GM10248 (cell line): ENCODE results near the gene ERICH6B.

Experiments used
- CTCF ChIA-PET: fragments of 300-600 bp; sonication (Branson Sonifier 250); formaldehyde crosslinking; extraction: SDS; loops from one replicate; lab custom pipeline; 2021; ENCODE audit warnings: antibody characterized with exemption; lab: Yijun Ruan, JAX
- POLR2A ChIA-PET: fragments of 350-650 bp; sonication (Branson Sonifier 250); formaldehyde crosslinking; extraction: SDS; loops from one replicate; lab custom pipeline; 2020; ENCODE audit warnings: antibody characterized with exemption; lab: Yijun Ruan, JAX
- DNase-seq: peaks from one replicate; pipeline ENCODE4 v3.0.0; 2012; ENCODE audit errors: extremely low spot score
- CTCF ChIP-seq: IDR thresholded peaks from 2 replicates; pipeline ENCODE4 v1.5.1; 2012; ENCODE audit warnings: mild to moderate bottlenecking, low read depth; ENCODE audit errors: extremely low read depth, missing control alignments, control extremely low read depth

The ERICH6B gene

GRCh38 chr13:45522571-45522970, 93.0 kb downstream of the ERICH6B start:
- ChIA-PET POLR2A (interaction anchor here (0.6 kb wide), 1 partner anchor 16 kb away, joined by 4 read pairs; no protein-coding TSS in a partner anchor), CTCF (interaction anchor here (0.9 kb wide), 1 partner anchor 12 kb away, joined by 3 read pairs; no protein-coding TSS in a partner anchor)
- TF ChIP-seq CTCF, result no peak
- no peak for DNase-seq

GRCh38 chr13:45521297-45521696, 94.2 kb downstream of the ERICH6B start:
- POLR2A ChIA-PET, result no interaction called here
- TF ChIP-seq CTCF, result no peak
- DNase-seq, result no peak
- CTCF ChIA-PET, result interaction anchor here (1.5 kb wide), 1 partner anchor 9 kb away, joined by 8 read pairs; no protein-coding TSS in a partner anchor

DNA sequence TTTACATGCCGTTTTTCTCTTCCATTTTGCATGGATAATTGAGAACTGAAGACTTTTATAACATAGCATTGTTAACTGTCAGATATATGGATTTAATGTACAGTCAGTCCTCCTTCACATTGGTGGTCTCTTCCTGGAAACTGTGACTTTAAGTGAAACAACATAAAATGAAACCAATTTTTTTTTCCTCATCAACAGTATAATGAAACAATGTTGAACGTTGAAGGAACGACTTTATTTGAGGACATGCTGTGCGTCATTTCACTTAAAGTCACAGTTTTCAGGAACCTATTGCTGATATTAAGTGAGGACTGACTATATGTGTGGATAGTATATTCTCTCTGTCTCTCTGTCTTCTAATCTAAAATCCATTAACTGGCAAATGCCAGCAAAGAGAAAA, 96.0 kb downstream of the ERICH6B start:
- no peak for TF ChIP-seq CTCF
- ChIA-PET CTCF (no interaction called here), POLR2A (no interaction called here)
- DNase-seq, result no peak

- ChIA-PET CTCF (interaction anchor here (1.6 kb wide), 1 partner anchor 27 kb away, joined by 4 read pairs; no protein-coding TSS in a partner anchor), POLR2A (no interaction called here)
- no peak for TF ChIP-seq CTCF
- DNase-seq, result no peak
Observed at GRCh38 chr13:45518525-45519245, 96.9 kb downstream of the ERICH6B start.

- ChIA-PET POLR2A (no interaction called here), CTCF (interaction anchor here (1.4 kb wide), 1 partner anchor 107 kb away, joined by 3 read pairs; no protein-coding TSS in a partner anchor)
- no peak for TF ChIP-seq CTCF
- DNase-seq, result no peak
Observed at GRCh38 chr13:45516757-45517156, 98.8 kb downstream of the ERICH6B start.

DNA sequence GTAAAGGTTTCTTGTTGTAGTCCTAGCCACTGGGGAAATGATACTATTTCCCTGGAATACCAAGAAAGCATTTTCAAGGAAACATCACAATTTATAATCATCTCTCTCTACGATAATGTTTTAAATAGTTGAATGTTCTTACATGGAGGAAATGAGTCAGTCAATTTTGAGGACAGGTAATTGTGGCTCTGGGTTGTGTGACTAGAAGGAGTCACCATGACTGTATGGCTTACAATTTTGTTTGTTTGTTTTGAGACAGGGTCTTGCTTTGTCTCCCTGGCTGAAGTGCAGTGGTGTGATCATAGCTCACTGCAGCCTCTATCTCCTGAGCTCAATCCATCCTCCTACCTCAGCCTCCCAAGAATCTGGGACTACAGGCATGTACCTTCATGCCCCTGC, 103.4 kb downstream of the ERICH6B start:
- no peak for DNase-seq
- ChIA-PET CTCF (interaction anchor here (0.7 to 2.9 kb wide), 7 partner anchors 9 to 207 kb away, joined by 3 to 15 read pairs (median 5); no protein-coding TSS in a partner anchor), POLR2A (no interaction called here)
- TF ChIP-seq CTCF, result no peak
